ENCODE data around the gene FASTK.

The FASTK gene

GRCh38 chr7:151085691-151086620 lies 5.3 kb upstream of the FASTK start, which contains the start of gene AGAP3:
Gene AGAP3 (plus strand): TSS chr7:151086475. CDS start chr7:151086742, 267 bp downstream.
- Histone ChIP-seq H3K4me3 (peak within 1 kb of the TSS; percentile 85), H3K27me3 (ENCODE audit: low read depth) (no peaks in the 10 kb centered on the region), H3K36me3 (replicated peaks) (peaks cover 19% of the 10 kb centered on the region), H3K9me3 (no peaks in the 10 kb centered on the region), H3K4me1 (peaks cover 36% of the 10 kb centered on the region)
- peak; percentile 79 to 94 for DNase-seq (ENCODE audit: low spot score in 2 of 2)
- in situ Hi-C loops (cut with MboI; ENCODE audit: low sequenced_read_pairs), result no loop called here

- Histone ChIP-seq H3K27me3 (ENCODE audit: low read depth) (no peaks in the 10 kb centered on the region), H3K4me1 (peaks cover 36% of the 10 kb centered on the region)
- DNase-seq (ENCODE audit: low spot score in 2 of 2), result no peak
Measured at GRCh38 chr7:151085329-151085690, 4.7 kb upstream of the FASTK start.

GRCh38 chr7:151083824-151084160 lies 3.2 kb upstream of the FASTK start:
- in situ Hi-C loops (cut with MboI; ENCODE audit: low sequenced_read_pairs), result no loop called here
- Histone ChIP-seq H3K27me3 (ENCODE audit: low read depth) (no peaks in the 10 kb centered on the region), H3K4me1 (peaks cover 39% of the 10 kb centered on the region), H3K36me3 (replicated peaks) (peaks cover 23% of the 10 kb centered on the region), H3K4me3 (peak overlapping the region; percentile 98), H3K9me3 (no peaks in the 10 kb centered on the region)
- no peak for DNase-seq (ENCODE audit: low spot score in 2 of 2)

More at GRCh38 chr7:151085329-151085690, 4.7 kb upstream of the FASTK start:
- in situ Hi-C loops (cut with MboI; ENCODE audit: low sequenced_read_pairs), result no loop called here
- no peaks in the 10 kb centered on the region for H3K9me3 ChIP-seq
- peak overlapping the region; percentile 36 for H3K4me3 ChIP-seq
- peaks cover 19% of the 10 kb centered on the region for H3K36me3 ChIP-seq (replicated peaks)

GRCh38 chr7:151083071-151083823 lies 2.6 kb upstream of the FASTK start, which contains the start of gene TMUB1:
Gene TMUB1 (minus strand): TSS chr7:151083493. CDS start chr7:151082563, 930 bp downstream.
- in situ Hi-C loops (cut with MboI; ENCODE audit: low sequenced_read_pairs), result no loop called here
- Histone ChIP-seq H3K36me3 (replicated peaks) (peaks cover 25% of the 10 kb centered on the region), H3K27me3 (ENCODE audit: low read depth) (no peaks in the 10 kb centered on the region), H3K4me1 (peaks cover 34% of the 10 kb centered on the region), H3K4me3 (peak within 1 kb of the TSS; percentile 98), H3K9me3 (no peaks in the 10 kb centered on the region)
- DNase-seq (ENCODE audit: low spot score in 2 of 2), result peak; percentile 66 to 89

GRCh38 chr7:151082141-151083070 lies 1.8 kb upstream of the FASTK start:
- peaks cover 31% of the 10 kb centered on the region for H3K4me1 ChIP-seq
- DNase-seq (ENCODE audit: low spot score in 2 of 2), result no peak
- H3K4me3 ChIP-seq, result peak overlapping the region; percentile 98
- no peaks in the 10 kb centered on the region for H3K9me3 ChIP-seq
- H3K36me3 ChIP-seq (replicated peaks), result peaks cover 21% of the 10 kb centered on the region
- H3K27me3 ChIP-seq (ENCODE audit: low read depth), result no peaks in the 10 kb centered on the region
- in situ Hi-C loops (cut with MboI; ENCODE audit: low sequenced_read_pairs), result no loop called here

- DNase-seq (ENCODE audit: low spot score in 2 of 2), result peak in 1 of 2 experiments; percentile 64
- Histone ChIP-seq H3K4me1 (peaks cover 31% of the 10 kb centered on the region), H3K36me3 (replicated peaks) (peaks cover 31% of the 10 kb centered on the region), H3K9me3 (no peaks in the 10 kb centered on the region), H3K27me3 (ENCODE audit: low read depth) (no peaks in the 10 kb centered on the region), H3K4me3 (peak overlapping the region; percentile 98)
- in situ Hi-C loops (cut with MboI; ENCODE audit: low sequenced_read_pairs), result no loop called here
Measured at GRCh38 chr7:151081170-151082101, 827 bp upstream of the FASTK start.

DNA sequence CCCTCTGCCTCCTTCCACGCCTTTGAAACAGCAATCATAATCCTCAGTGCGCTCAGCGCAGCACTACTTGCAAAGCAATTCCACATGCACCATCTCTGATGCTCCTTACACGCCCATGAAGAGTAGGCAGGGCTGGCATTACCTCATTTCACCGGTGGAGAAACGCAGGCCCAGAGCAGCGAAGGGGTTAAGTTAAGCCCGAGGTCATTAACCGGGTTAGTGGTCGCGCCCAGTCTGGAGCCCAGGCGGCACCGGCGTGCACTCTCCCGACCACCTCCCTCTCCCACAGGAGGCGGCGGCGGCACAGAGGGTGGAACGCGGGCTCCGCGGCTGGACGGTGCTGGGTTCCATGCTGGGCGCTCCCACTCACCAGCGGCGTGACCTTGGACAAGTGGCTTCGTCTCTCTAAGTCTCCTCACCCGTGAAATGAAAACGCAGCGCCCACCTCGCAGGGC lies 515 bp downstream of the FASTK start:
- peak overlapping the region; percentile 98 for H3K4me3 ChIP-seq
- no peaks in the 10 kb centered on the region for H3K9me3 ChIP-seq
- no peaks in the 10 kb centered on the region for H3K27me3 ChIP-seq (ENCODE audit: low read depth)
- H3K4me1 ChIP-seq, result peaks cover 26% of the 10 kb centered on the region
- H3K36me3 ChIP-seq (replicated peaks), result peaks cover 44% of the 10 kb centered on the region
- peak in 1 of 2 experiments; percentile 55 for DNase-seq (ENCODE audit: low spot score in 2 of 2)
- in situ Hi-C loops (cut with MboI; ENCODE audit: low sequenced_read_pairs), result no loop called here

DNA sequence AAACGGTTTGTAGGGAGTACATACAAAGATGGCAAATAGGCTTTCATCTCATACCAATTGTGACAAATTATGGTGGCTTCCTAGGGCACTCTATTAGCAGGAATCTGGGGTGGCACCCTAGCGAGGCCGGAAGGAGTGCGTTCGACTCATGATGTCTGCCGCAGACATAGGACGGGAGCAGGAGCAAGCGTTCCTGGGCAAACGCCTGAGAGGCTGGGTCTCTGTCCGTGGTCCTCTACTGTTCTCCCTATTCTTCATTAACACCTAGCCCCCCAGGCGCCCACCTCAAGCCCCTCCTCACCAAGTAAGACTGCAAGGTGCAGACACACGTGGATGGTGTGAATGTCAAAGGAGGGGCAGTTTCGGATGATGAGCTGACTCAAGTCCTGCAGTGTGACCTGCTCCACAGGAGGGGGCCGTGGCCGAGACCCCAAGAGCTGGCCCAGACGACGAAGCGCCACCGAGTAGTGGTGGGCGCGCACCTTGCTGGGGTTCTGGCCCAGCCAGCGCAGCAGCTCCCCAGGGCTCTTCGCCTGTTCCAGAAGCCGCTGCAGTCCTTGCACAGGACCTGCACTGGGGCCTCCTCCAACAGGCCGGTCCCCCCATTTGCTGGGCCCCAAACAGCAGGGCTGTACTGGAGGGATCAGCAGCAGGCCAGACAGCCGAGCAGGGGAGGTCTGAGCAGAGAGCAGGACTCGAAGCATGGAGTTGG lies 1.3 kb downstream of the FASTK start:
- in situ Hi-C loops (cut with MboI; ENCODE audit: low sequenced_read_pairs), result no loop called here
- no peak for DNase-seq (ENCODE audit: low spot score in 2 of 2)
- Histone ChIP-seq H3K36me3 (replicated peaks) (peaks cover 51% of the 10 kb centered on the region), H3K27me3 (ENCODE audit: low read depth) (no peaks in the 10 kb centered on the region), H3K4me3 (peak overlapping the region; percentile 98), H3K4me1 (peaks cover 24% of the 10 kb centered on the region), H3K9me3 (no peaks in the 10 kb centered on the region)

DNA sequence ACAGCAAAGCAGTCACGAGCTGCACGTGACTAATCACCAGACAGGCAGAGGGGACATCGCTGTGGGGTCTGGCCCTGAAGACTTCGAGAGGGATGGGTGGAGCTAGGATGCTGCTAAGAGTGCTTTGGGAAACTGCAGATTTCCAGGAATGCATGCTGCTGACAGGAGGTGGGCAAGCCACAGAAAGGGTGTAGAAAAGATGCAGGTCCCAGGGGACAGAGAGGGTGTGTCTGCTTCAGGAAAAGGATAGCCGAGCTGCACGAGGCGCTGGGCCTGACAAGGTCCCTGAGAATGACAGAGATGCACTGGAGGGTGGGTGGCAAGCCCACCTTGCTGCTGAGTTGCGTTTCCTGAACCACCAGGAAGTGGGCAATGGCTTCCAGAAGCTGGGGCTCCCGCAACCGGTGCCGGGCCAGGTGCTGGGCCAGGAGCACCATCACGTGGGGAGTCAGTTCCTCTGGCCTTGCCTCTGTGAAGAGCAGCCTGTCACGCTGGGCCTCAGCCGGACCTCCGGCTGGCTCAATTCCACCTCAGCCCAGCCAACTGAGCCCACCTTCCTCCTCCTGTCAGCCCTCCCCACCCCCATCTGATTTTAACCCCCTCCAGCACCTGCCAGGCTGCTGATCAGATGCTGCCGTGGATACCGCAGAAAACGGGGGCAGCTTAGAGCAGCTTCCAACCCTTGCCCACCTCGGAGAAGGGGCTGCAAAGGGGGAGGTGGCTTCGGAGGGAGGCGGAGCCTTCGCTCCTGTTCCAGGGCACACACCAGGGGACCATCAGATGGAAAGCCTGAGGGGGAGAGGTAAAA lies 2.2 kb downstream of the FASTK start:
- peaks cover 24% of the 10 kb centered on the region for H3K4me1 ChIP-seq
- H3K27me3 ChIP-seq (ENCODE audit: low read depth), result no peaks in the 10 kb centered on the region
- in situ Hi-C loops (cut with MboI; ENCODE audit: low sequenced_read_pairs), result no loop called here
- DNase-seq (ENCODE audit: low spot score in 2 of 2), result peak in 1 of 2 experiments; percentile 50
- no peaks in the 10 kb centered on the region for H3K9me3 ChIP-seq
- H3K4me3 ChIP-seq, result no peak overlapping the region
- H3K36me3 ChIP-seq (replicated peaks), result peaks cover 61% of the 10 kb centered on the region

DNA sequence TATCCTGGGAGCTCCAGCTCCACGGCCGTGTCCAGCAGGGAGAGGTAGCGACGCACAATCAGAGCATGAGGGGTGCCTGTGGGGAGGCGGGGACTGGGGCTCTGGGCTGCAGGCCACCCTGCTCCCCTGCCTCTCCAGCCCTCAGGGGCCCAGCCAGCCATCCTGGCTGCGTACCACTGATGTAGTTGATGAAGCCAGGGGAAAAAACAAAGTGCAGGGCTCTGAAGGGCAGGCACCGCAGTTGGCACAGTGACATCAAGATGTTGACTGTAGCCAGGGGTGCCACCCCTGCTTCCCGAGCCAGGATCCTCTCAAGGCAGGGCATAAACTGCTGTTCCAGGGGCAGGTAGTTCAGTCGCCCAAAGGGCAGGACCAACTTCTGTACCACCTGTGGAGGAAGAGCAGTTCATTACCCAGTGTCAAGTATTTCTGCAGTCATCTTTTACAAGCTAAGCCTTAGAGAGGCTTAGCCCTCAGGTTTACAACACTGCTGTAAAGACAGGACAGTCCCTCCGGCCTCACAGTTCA lies 2.8 kb downstream of the FASTK start:
- in situ Hi-C loops (cut with MboI; ENCODE audit: low sequenced_read_pairs), result no loop called here
- Histone ChIP-seq H3K9me3 (no peaks in the 10 kb centered on the region), H3K4me1 (peaks cover 24% of the 10 kb centered on the region), H3K27me3 (ENCODE audit: low read depth) (no peaks in the 10 kb centered on the region), H3K36me3 (replicated peaks) (peaks cover 66% of the 10 kb centered on the region), H3K4me3 (no peak overlapping the region)
- no peak for DNase-seq (ENCODE audit: low spot score in 2 of 2)
